ENCODE results near the gene ZFYVE28.

Gene ZFYVE28

GRCh38 chr4:2357821-2358745, 60.4 kb downstream of the ZFYVE28 start:
- ChIA-PET CTCF (interaction anchor here (0.7 to 2.6 kb wide), 7 partner anchors 13 to 140 kb away, joined by 3 to 7 read pairs (median 3); no protein-coding TSS in a partner anchor), POLR2A (interaction anchor here (0.5 kb wide), 1 partner anchor 16 kb away, joined by 3 read pairs; no protein-coding TSS in a partner anchor)
- Histone ChIP-seq H3K4me1 (ENCODE audit: control extremely low read depth in 1 of 4, control insufficient read depth in 4 of 4, insufficient read depth in 4 of 4, low read length in 3 of 4) (no peaks in the 10 kb centered on the region), H3K4me3 (ENCODE audit: control insufficient read depth in 1 of 7, extremely low read depth in 1 of 7, insufficient read depth in 4 of 7, low read depth in 2 of 7, low read length in 6 of 7) (no peak overlapping the region), H3K27me3 (replicated peaks in 2 of 5; ENCODE audit: control insufficient read depth in 4 of 5, insufficient read depth in 5 of 5, low read length in 4 of 5) (peaks cover 0 to 2% (median 0%) of the 10 kb centered on the region in 5 experiments), H3K27ac (ENCODE audit: insufficient read depth in 1 of 2, low read depth in 1 of 2, low read length in 2 of 2, poor library complexity in 1 of 2, severe bottlenecking in 2 of 2) (no peak overlapping the region), H3K36me3 (ENCODE audit: control insufficient read depth in 4 of 4, insufficient read depth in 4 of 4, low read length in 3 of 4) (no peaks in the 10 kb centered on the region), H3K9me3 (ENCODE audit: control extremely low read depth in 1 of 5, control insufficient read depth in 4 of 5, insufficient read depth in 2 of 5, low read depth in 1 of 5, low read length in 4 of 5) (no peaks in the 10 kb centered on the region)
- DNase-seq: no peak
- WGBS (ENCODE audit: insufficient coverage): 95% methylated on average over 19 of the region's 21 CpGs

GRCh38 chr4:2356123-2357069, 62.0 kb downstream of the ZFYVE28 start:
- Histone ChIP-seq H3K4me3 (ENCODE audit: control insufficient read depth in 1 of 7, extremely low read depth in 1 of 7, insufficient read depth in 4 of 7, low read depth in 2 of 7, low read length in 6 of 7) (no peak overlapping the region), H3K9me3 (ENCODE audit: control extremely low read depth in 1 of 5, control insufficient read depth in 4 of 5, insufficient read depth in 2 of 5, low read depth in 1 of 5, low read length in 4 of 5) (no peaks in the 10 kb centered on the region), H3K36me3 (ENCODE audit: control insufficient read depth in 4 of 4, insufficient read depth in 4 of 4, low read length in 3 of 4) (no peaks in the 10 kb centered on the region), H3K27ac (ENCODE audit: insufficient read depth in 1 of 2, low read depth in 1 of 2, low read length in 2 of 2, poor library complexity in 1 of 2, severe bottlenecking in 2 of 2) (no peak overlapping the region), H3K4me1 (ENCODE audit: control extremely low read depth in 1 of 4, control insufficient read depth in 4 of 4, insufficient read depth in 4 of 4, low read length in 3 of 4) (no peaks in the 10 kb centered on the region), H3K27me3 (replicated peaks in 2 of 5; ENCODE audit: control insufficient read depth in 4 of 5, insufficient read depth in 5 of 5, low read length in 4 of 5) (peaks cover 0 to 5% (median 0%) of the 10 kb centered on the region in 5 experiments)
- CTCF ChIA-PET: interaction anchor here (0.9 to 3.1 kb wide), 8 partner anchors 10 to 139 kb away, joined by 3 to 10 read pairs (median 6); no protein-coding TSS in a partner anchor
- DNase-seq: no peak
- WGBS (ENCODE audit: insufficient coverage): 89% methylated on average over 14 of the region's 25 CpGs
- POLR2A ChIA-PET: no interaction called here

DNA sequence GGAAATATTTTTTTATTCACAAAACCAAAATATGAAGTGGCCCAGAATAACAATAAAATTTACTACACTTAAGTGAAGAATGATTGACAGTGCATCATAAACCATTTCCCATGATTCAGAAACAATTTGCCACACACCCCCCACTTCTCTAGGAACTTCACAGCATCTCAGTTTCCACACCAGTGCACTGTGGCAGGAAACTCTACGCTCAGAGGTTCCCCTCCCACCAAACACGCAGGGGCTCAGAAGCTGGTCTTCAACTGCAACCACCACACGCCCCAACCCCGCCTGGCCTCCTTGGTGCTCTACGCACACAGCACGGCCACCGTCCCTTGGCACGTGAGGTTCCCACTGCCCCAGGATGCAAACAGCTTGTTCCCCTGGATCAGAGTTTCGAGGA, 63.7 kb downstream of the ZFYVE28 start:
- Histone ChIP-seq H3K9me3 (ENCODE audit: control extremely low read depth in 1 of 5, control insufficient read depth in 4 of 5, insufficient read depth in 2 of 5, low read depth in 1 of 5, low read length in 4 of 5) (no peaks in the 10 kb centered on the region), H3K4me1 (ENCODE audit: control extremely low read depth in 1 of 4, control insufficient read depth in 4 of 4, insufficient read depth in 4 of 4, low read length in 3 of 4) (no peaks in the 10 kb centered on the region), H3K27me3 (replicated peaks in 2 of 5; ENCODE audit: control insufficient read depth in 4 of 5, insufficient read depth in 5 of 5, low read length in 4 of 5) (peaks cover 0 to 5% (median 0%) of the 10 kb centered on the region in 5 experiments), H3K4me3 (ENCODE audit: control insufficient read depth in 1 of 7, extremely low read depth in 1 of 7, insufficient read depth in 4 of 7, low read depth in 2 of 7, low read length in 6 of 7) (no peak overlapping the region), H3K27ac (ENCODE audit: insufficient read depth in 1 of 2, low read depth in 1 of 2, low read length in 2 of 2, poor library complexity in 1 of 2, severe bottlenecking in 2 of 2) (no peak overlapping the region), H3K36me3 (ENCODE audit: control insufficient read depth in 4 of 4, insufficient read depth in 4 of 4, low read length in 3 of 4) (no peaks in the 10 kb centered on the region)
- ChIA-PET CTCF (interaction anchor here (0.6 to 3.1 kb wide), 23 partner anchors 8 to 137 kb away, joined by 3 to 12 read pairs (median 4); no protein-coding TSS in a partner anchor), POLR2A (interaction anchor here (0.7 to 0.8 kb wide), 2 partner anchors 107 to 114 kb away, joined by 3 to 5 read pairs; no protein-coding TSS in a partner anchor)
- 63% methylated on average over 1 of the region's 9 CpGs for WGBS (ENCODE audit: insufficient coverage)
- DNase-seq: peak in 1 of 3 donors; percentile 11

GRCh38 chr4:2354118-2354517, 64.3 kb downstream of the ZFYVE28 start:
- POLR2A ChIA-PET: interaction anchor here (0.7 to 1.3 kb wide), 4 partner anchors 72 to 113 kb away, joined by 3 to 6 read pairs (median 4); no protein-coding TSS in a partner anchor
- 88% methylated on average over 1 of the region's 6 CpGs for WGBS (ENCODE audit: insufficient coverage)
- Histone ChIP-seq H3K27me3 (replicated peaks in 2 of 5; ENCODE audit: control insufficient read depth in 4 of 5, insufficient read depth in 5 of 5, low read length in 4 of 5) (peaks cover 0 to 5% (median 0%) of the 10 kb centered on the region in 5 experiments), H3K4me3 (ENCODE audit: control insufficient read depth in 1 of 7, extremely low read depth in 1 of 7, insufficient read depth in 4 of 7, low read depth in 2 of 7, low read length in 6 of 7) (no peak overlapping the region), H3K36me3 (ENCODE audit: control insufficient read depth in 4 of 4, insufficient read depth in 4 of 4, low read length in 3 of 4) (no peaks in the 10 kb centered on the region), H3K27ac (ENCODE audit: insufficient read depth in 1 of 2, low read depth in 1 of 2, low read length in 2 of 2, poor library complexity in 1 of 2, severe bottlenecking in 2 of 2) (no peak overlapping the region), H3K4me1 (ENCODE audit: control extremely low read depth in 1 of 4, control insufficient read depth in 4 of 4, insufficient read depth in 4 of 4, low read length in 3 of 4) (no peaks in the 10 kb centered on the region), H3K9me3 (ENCODE audit: control extremely low read depth in 1 of 5, control insufficient read depth in 4 of 5, insufficient read depth in 2 of 5, low read depth in 1 of 5, low read length in 4 of 5) (no peaks in the 10 kb centered on the region)
- peak; percentile 54 to 75 (median 67) for DNase-seq
- CTCF ChIA-PET: interaction anchor here (0.6 to 3.1 kb wide), 33 partner anchors 9 to 137 kb away, joined by 3 to 12 read pairs (median 4); partner anchors contain the start of gene MXD4

DNA sequence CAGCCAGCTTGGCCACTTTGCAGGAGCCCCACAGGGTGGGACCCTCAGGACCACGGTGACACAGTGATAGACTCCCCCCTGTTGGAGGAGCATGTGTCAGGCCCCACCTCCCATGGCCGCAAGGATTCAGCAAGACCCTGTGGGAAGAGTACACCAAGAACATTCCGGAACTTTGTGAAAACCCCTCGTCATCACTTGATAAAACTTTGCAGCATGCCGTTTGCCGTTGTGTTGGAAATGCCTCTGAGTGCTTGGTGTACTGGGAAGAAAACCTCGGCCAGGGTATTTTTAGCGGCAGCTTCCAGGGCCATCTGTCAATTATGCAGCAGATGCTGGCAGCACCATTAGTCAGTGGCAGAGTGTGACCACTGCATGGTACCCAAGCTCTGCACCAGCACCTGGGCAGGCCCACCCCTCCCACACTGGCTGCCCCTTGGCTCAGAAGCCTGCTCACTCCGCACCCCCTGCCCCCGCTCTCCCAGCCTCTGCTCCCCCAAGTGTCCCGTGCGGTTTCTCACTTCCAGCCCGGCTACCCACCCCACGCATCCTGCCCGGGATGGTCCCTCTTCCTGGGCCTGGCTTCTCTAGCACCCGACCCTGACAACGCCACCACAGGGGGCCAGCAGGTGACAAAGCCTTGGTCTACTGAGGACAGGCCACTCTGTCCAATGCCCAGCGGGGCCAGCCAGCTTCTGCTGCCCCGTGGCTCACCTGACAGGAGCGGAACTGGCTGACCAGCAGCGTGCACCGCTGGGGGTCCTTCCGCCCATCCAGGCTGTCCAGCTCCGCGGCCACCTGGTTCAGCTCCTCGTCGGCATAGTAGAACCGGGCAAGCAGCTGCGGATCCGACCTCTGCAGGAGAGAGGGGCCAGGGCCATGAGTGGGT, 65.0 kb downstream of the ZFYVE28 start:
- DNase-seq: no peak

More for the DNA sequence above, 65.0 kb downstream of the ZFYVE28 start:
- H3K27ac ChIP-seq (ENCODE audit: insufficient read depth in 1 of 2, low read depth in 1 of 2, low read length in 2 of 2, poor library complexity in 1 of 2, severe bottlenecking in 2 of 2): no peak overlapping the region
- ChIA-PET POLR2A (interaction anchor here (0.7 to 1.3 kb wide), 2 partner anchors 72 to 106 kb away, joined by 3 to 6 read pairs; no protein-coding TSS in a partner anchor), CTCF (interaction anchor here (0.7 to 3.5 kb wide), 31 partner anchors 10 to 136 kb away, joined by 3 to 16 read pairs (median 4); partner anchors contain the start of gene MXD4)
- no peak overlapping the region for H3K4me3 ChIP-seq (ENCODE audit: control insufficient read depth in 1 of 7, extremely low read depth in 1 of 7, insufficient read depth in 4 of 7, low read depth in 2 of 7, low read length in 6 of 7)
- 89% methylated on average over 27 of the region's 30 CpGs for WGBS (ENCODE audit: insufficient coverage)
- no peaks in the 10 kb centered on the region for H3K4me1 ChIP-seq (ENCODE audit: control extremely low read depth in 1 of 4, control insufficient read depth in 4 of 4, insufficient read depth in 4 of 4, low read length in 3 of 4)
- H3K36me3 ChIP-seq (ENCODE audit: control insufficient read depth in 4 of 4, insufficient read depth in 4 of 4, low read length in 3 of 4): no peaks in the 10 kb centered on the region
- peaks cover 0 to under 1% (median 0%) of the 10 kb centered on the region in 5 experiments for H3K9me3 ChIP-seq (ENCODE audit: control extremely low read depth in 1 of 5, control insufficient read depth in 4 of 5, insufficient read depth in 2 of 5, low read depth in 1 of 5, low read length in 4 of 5)
- peaks cover 0 to 5% (median 0%) of the 10 kb centered on the region in 5 experiments for H3K27me3 ChIP-seq (replicated peaks in 2 of 5; ENCODE audit: control insufficient read depth in 4 of 5, insufficient read depth in 5 of 5, low read length in 4 of 5)
